Measurements from ENCODE around the gene CBL.

DNA sequence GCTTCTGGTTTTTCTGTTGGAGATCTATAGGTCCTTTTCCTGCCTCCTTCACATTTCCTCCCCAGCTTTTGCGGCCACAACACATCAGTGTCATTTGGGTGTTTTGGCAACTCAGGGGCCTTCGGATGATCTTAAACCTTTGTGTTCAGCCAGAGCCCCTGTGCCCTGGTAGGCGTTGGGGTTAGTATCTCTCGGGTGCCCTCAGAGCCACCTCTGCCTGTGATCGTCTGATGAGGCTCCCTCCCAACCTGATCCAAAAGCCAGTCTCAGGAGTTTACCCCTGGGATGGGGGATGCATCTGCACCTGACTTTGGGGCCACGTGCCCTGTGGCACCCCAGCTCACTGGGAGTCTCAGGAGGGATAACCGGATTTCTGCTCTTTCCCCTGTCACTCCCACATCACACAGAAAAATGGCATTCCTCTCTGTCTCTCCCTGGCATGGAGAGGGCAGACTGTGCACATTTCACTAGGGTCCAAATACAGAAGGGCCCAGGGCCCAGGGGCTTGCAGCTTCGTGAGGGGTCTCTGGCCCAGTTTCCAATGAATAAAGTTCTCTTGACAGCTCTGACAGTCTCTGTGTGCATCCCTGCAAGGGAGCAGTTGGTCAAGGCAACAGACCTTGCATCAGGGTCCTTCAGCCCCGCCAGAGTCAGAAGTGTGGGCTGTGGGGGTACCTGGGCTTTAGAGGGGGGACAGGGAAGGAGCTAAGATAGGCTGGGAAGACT is 130.8 kb downstream of the CBL start:
- TF ChIP-seq EP300 (IDR thresholded peaks at IDR 0.05; ENCODE audit: borderline replicate concordance) = no peak
- TF ChIP-seq, protein P1, sequence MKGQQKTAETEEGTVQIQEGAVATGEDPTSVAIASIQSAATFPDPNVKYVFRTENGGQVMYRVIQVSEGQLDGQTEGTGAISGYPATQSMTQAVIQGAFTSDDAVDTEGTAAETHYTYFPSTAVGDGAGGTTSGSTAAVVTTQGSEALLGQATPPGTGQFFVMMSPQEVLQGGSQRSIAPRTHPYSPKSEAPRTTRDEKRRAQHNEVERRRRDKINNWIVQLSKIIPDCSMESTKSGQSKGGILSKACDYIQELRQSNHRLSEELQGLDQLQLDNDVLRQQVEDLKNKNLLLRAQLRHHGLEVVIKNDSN (IDR thresholded peaks at IDR 0.05) = no peak

Data from Ishikawa (cell line).